ENCODE measurements around the gene SHISA7.

SHISA7 gene

GRCh38 chr19:55487924-55488687 lies 45.0 kb upstream of the SHISA7 start, which contains the start of gene SSC5D (continued):
- TF ChIP-seq ZBTB48 (tag by site-specific recombination; IDR thresholded peaks at IDR 0.05): peak; percentile 42; the same call in 1 of the 2 replicates
- 0 out of 2 replicates have a peak, but pooled peaks have one; percentile 5 for TF ChIP-seq ZFHX2 (tag by site-specific recombination; conservative IDR thresholded peaks at IDR 0.05)
- TF ChIP-seq BCL11B (tag by site-specific recombination; IDR thresholded peaks at IDR 0.05; ENCODE audit: low read depth): peak; percentile 67; the same call in 1 of the 2 replicates
- TF ChIP-seq MZF1 (tag by site-specific recombination; IDR thresholded peaks at IDR 0.05; ENCODE audit: borderline replicate concordance): no peak
- no peak for TF ChIP-seq GFI1B (tag by site-specific recombination; IDR thresholded peaks at IDR 0.05)
- TF ChIP-seq KLF16 (tag by site-specific recombination; IDR thresholded peaks at IDR 0.05): peak; percentile 1; the same call in 1 of the 2 replicates
- peak; percentile 76 for TF ChIP-seq ZNF398 (tag by site-specific recombination; IDR thresholded peaks at IDR 0.05)
- no peak; the same call in 1 of the 2 replicates for TF ChIP-seq KLF17 (tag by site-specific recombination; IDR thresholded peaks at IDR 0.05)
- TF ChIP-seq ZNF580 (tag by site-specific recombination; IDR thresholded peaks at IDR 0.05): peak; percentile 23; the same call in 1 of the 2 replicates
- TF ChIP-seq SP7 (tag by site-specific recombination; IDR thresholded peaks at IDR 0.05): peak; percentile 7; the same call in 1 of the 2 replicates

GRCh38 chr19:55486971-55487923 lies 44.1 kb upstream of the SHISA7 start:
- Histone ChIP-seq H3K4me3 (ENCODE audit: low read depth, low read length) (no peak overlapping the region), H3K27ac (ENCODE audit: extremely low read depth, low read depth, low read length) (peak overlapping the region; percentile 45), H3K36me3 (ENCODE audit: control insufficient read depth in 2 of 2, insufficient read depth in 1 of 2, low read length in 2 of 2) (peaks cover 0 to 5% of the 10 kb centered on the region in 2 experiments; a peak in 1 of 3 replicates), H3K4me1 (ENCODE audit: control insufficient read depth, insufficient read depth, low read length) (peaks cover 23% of the 10 kb centered on the region), H3K9me3 (ENCODE audit: control insufficient read depth, insufficient read depth, low read depth, low read length) (no peaks in the 10 kb centered on the region)
- ChIA-PET CTCF (interaction anchor here (0.6 to 4.3 kb wide), 12 partner anchors 11 to 608 kb away, joined by 3 to 42 read pairs (median 3); partner anchors contain the start of genes ISOC2, ZNF628 and ZNF865), POLR2A (interaction anchor here (0.6 to 3.5 kb wide), 14 partner anchors 11 to 284 kb away, joined by 3 to 24 read pairs (median 4); partner anchors contain the start of genes FIZ1, HSPBP1, ISOC2 and KMT5C)
- TF ChIP-seq PRDM2 (tag by site-specific recombination; IDR thresholded peaks at IDR 0.05; ENCODE audit: borderline replicate concordance) (no peak), ZNF792 (tag by site-specific recombination; IDR thresholded peaks at IDR 0.05) (no peak), ZNF660 (tag by site-specific recombination; IDR thresholded peaks at IDR 0.05) (peak; percentile 81), MZF1 (tag by site-specific recombination; IDR thresholded peaks at IDR 0.05; ENCODE audit: borderline replicate concordance) (no peak; the same call in 1 of the 2 replicates), PRDM1 (tag by site-specific recombination; IDR thresholded peaks at IDR 0.05) (peak; percentile 15; the same call in 1 of the 2 replicates), ZNF398 (tag by site-specific recombination; IDR thresholded peaks at IDR 0.05) (peak; percentile 91), ZXDB (tag by site-specific recombination; IDR thresholded peaks at IDR 0.05) (peak; percentile 58; the same call in 1 of the 2 replicates), ZNF513 (tag by site-specific recombination; IDR thresholded peaks at IDR 0.05) (no peak), ZNF544 (tag by site-specific recombination; IDR thresholded peaks at IDR 0.05) (no peak), ZNF596 (tag by site-specific recombination; IDR thresholded peaks at IDR 0.05) (no peak), SCRT2 (tag by site-specific recombination; IDR thresholded peaks at IDR 0.05) (peak; percentile 75)
